Naive thymus-derived CD4-positive, alpha-beta T cell (primary cell): ENCODE measurements around the gene HYAL2. TPM values are rescaled to one million over a fixed set of nuclear protein-coding genes. Genes with fewer than 3 reads are reported as not detected.

Experiments used
- ATAC-seq: fragments of 150-1000 bp; cut with Tn5 transposase; 2 replicates; pipeline ENCODE4 v1.10.0; 2021; ENCODE audit warnings: mild to moderate bottlenecking, moderate library complexity
- CTCF ChIA-PET: fragments of 350-600 bp; sonication (Branson Sonifier 250); formaldehyde crosslinking; loops from one replicate; lab custom pipeline; 2021; ENCODE audit warnings: antibody characterized with exemption; lab: Charles Lee
- POLR2A ChIA-PET: fragments of 350-600 bp; sonication (Branson Sonifier 250); formaldehyde crosslinking; loops from one replicate; lab custom pipeline; 2021; ENCODE audit warnings: antibody characterized with exemption, inconsistent platforms; lab: Charles Lee
- DNase-seq, 9 donors: peaks; one replicate each; pipeline versions ENCODE4 v3.0.0 to v3.0.0-alpha.2; 2020 to 2022; ENCODE audit warnings: mixed read lengths in 1 of 9
- H3K27ac ChIP-seq: one replicate; pipeline ENCODE4 v1.7.0; 2013; ENCODE audit warnings: mild to moderate bottlenecking, low read depth, low read length, moderate library complexity
- H3K27me3 ChIP-seq, 2 donors: one replicate each; pipeline ENCODE4 v1.7.0; 2013; ENCODE audit warnings: low read length in 2 of 2, mild to moderate bottlenecking in 2 of 2, moderate library complexity in 2 of 2; ENCODE audit not compliant: control insufficient read depth in 2 of 2, insufficient read depth in 2 of 2
- H3K36me3 ChIP-seq, 3 experiments: 1 replicate in 2 of 3; 2 replicates in 1 of 3; pipeline ENCODE4 v1.7.0; 2013; ENCODE audit warnings: low read length in 3 of 3, mild to moderate bottlenecking in 3 of 3, moderate library complexity in 1 of 3; ENCODE audit not compliant: insufficient read depth in 3 of 3, control insufficient read depth in 2 of 3
- H3K4me1 ChIP-seq, 2 donors: one replicate each; pipeline ENCODE4 v1.7.0; 2013; ENCODE audit warnings: low read length in 2 of 2, mild to moderate bottlenecking in 2 of 2, moderate library complexity in 1 of 2; ENCODE audit not compliant: control insufficient read depth in 2 of 2, insufficient read depth in 2 of 2
- H3K4me3 ChIP-seq: 2 replicates; pipeline ENCODE4 v1.7.0; 2013; ENCODE audit warnings: mild to moderate bottlenecking, low read length
- H3K9me3 ChIP-seq, 3 experiments: 1 replicate in 2 of 3; 2 replicates in 1 of 3; pipeline ENCODE4 v1.7.0; 2013; ENCODE audit warnings: low read length in 3 of 3; ENCODE audit not compliant: control insufficient read depth in 2 of 3
- H3K27ac Mint-ChIP-seq, 9 donors: one replicate each; pipeline ENCODE4 v1.8.0; 2020 to 2022; ENCODE audit warnings: mixed read lengths in 9 of 9, mild to moderate bottlenecking in 8 of 9, moderate library complexity in 5 of 9, inconsistent platforms in 2 of 9
- H3K27me3 Mint-ChIP-seq, 5 donors: one replicate each; pipeline ENCODE4 v1.8.0; 2021 to 2022; ENCODE audit warnings: mixed read lengths in 5 of 5, mild to moderate bottlenecking in 1 of 5
- H3K36me3 Mint-ChIP-seq, 5 donors: one replicate each; pipeline ENCODE4 v1.8.0; 2020 to 2022; ENCODE audit warnings: mixed read lengths in 5 of 5, mild to moderate bottlenecking in 3 of 5, inconsistent platforms in 1 of 5
- H3K4me1 Mint-ChIP-seq, 7 donors: one replicate each; pipeline ENCODE4 v1.8.0; 2020 to 2022; ENCODE audit warnings: mixed read lengths in 7 of 7, mild to moderate bottlenecking in 3 of 7, inconsistent platforms in 1 of 7
- H3K4me3 Mint-ChIP-seq, 10 donors: one replicate each; pipeline ENCODE4 v1.8.0; 2020 to 2022; ENCODE audit warnings: mild to moderate bottlenecking in 10 of 10, mixed read lengths in 10 of 10, moderate library complexity in 6 of 10, inconsistent platforms in 2 of 10
- H3K9me3 Mint-ChIP-seq, 11 donors: one replicate each; pipeline ENCODE4 v1.8.0; 2020 to 2022; ENCODE audit warnings: mixed read lengths in 11 of 11, mild to moderate bottlenecking in 4 of 11, inconsistent platforms in 1 of 11, moderate library complexity in 1 of 11
- intact Hi-C, 2 donors: fragments of 100-400 bp; cut with micrococcal nuclease; formaldehyde crosslinking; loops; one replicate each; pipeline ENCODE4 v1.15.1; 2023
- polyA plus RNA-seq, 2 donors: library from polyadenylated mRNA; unstranded; fragments of 300-500 nt; fragmentation: Illumina TruSeq; gene quantifications; one replicate each; pipeline ENCODE4 v1.2.3, GENCODE V29; 2021
- total RNA-seq, 6 experiments: library from RNA in 5 of 6; stranded (reverse) in 5 of 6; gene quantifications; 1 replicate in 5 of 6; 2 replicates in 1 of 6; pipeline ENCODE4 v1.2.3 and lab custom pipeline; 2021 to 2026

HYAL2 gene
- total and polyA plus RNA-seq, 7 experiments from 2014 or later = 1.5 to 5.3 (median 3.2) TPM

DNA sequence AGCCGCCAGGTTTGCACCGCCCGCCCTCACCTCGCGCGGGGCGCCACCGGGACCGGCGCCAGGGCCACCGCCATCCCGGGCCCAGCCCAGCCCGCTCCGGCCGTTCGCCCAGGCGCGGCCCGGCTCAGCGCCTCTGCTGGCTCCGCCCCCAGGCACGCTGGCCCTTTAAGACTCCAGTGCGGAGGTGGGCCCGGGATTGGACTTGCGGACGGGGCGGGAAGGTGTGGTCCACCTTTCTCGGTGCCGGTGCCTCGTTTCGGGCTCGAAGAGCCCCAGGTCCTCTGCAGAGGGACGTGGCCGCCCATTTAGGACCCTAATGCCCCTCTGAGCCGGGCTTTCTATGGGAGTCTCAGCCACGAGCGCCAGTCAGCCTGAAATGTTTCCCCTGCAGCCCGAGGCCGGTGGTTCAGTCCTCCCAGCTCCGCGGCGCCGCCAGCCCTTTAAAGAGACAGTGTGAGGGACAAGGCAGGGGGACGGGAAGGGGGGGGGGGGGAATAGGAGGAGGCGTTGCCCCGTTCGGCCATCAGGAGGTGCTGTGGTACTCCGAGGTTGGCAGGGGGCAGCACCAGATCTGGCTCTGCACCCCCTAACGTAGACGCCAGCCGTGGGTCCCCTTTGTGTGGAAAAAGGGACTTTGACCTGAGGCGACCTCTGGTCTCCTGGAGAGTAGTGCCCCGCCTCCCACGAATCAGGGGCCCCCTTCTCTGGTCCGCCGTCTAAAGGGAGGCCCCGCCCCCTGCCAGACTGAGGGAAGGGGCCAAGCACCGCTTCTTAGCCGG is 1.0 kb downstream of the HYAL2 start:
- H3K27ac Mint-ChIP-seq = peak overlapping the region; percentile 40 to 96 (median 93)
- H3K4me1 Mint-ChIP-seq = peaks cover 21 to 45% (median 36%) of the 10 kb centered on the region in 7 donors
- DNase-seq (peak; percentile 67 to 90 (median 83)), ATAC-seq (peak; percentile 83)
- Histone ChIP-seq H3K4me3 (peak overlapping the region; percentile 97), H3K27ac (peak overlapping the region; percentile 95), H3K9me3 (no peaks in the 10 kb centered on the region), H3K4me1 (peaks cover 12 to 21% of the 10 kb centered on the region in 2 donors), H3K36me3 (peaks cover 0 to 14% (median 0%) of the 10 kb centered on the region in 3 experiments), H3K27me3 (no peaks in the 10 kb centered on the region)
- H3K36me3 Mint-ChIP-seq = peaks cover 0 to 7% (median 0%) of the 10 kb centered on the region in 5 donors
- H3K9me3 Mint-ChIP-seq = no peaks in the 10 kb centered on the region
- H3K27me3 Mint-ChIP-seq = no peaks in the 10 kb centered on the region
- POLR2A ChIA-PET = interaction anchor here (1.3 to 34.0 kb wide), 4 partner anchors 15 to 35 kb away, joined by 5 to 656 read pairs (median 20); partner anchors contain the start of genes CYB561D2, HYAL3, NAA80 and NPRL2
- H3K4me3 Mint-ChIP-seq = peak overlapping the region; percentile 74 to 90 (median 82)
- CTCF ChIA-PET = interaction anchor here (0.7 to 1.2 kb wide), 3 partner anchors 16 to 43 kb away, joined by 3 to 4 read pairs (median 3); partner anchors contain the start of genes HYAL3 and NAA80
- intact Hi-C loops = loop anchor here (1.0 to 2.0 kb wide), 10 partner anchors 15 to 648 kb away; partner anchors contain the start of genes HYAL3 (in 2 of the 2), NAA80 (in 2 of the 2), CYB561D2 (in 1 of the 2) and IFRD2 (in 1 of the 2)

DNA sequence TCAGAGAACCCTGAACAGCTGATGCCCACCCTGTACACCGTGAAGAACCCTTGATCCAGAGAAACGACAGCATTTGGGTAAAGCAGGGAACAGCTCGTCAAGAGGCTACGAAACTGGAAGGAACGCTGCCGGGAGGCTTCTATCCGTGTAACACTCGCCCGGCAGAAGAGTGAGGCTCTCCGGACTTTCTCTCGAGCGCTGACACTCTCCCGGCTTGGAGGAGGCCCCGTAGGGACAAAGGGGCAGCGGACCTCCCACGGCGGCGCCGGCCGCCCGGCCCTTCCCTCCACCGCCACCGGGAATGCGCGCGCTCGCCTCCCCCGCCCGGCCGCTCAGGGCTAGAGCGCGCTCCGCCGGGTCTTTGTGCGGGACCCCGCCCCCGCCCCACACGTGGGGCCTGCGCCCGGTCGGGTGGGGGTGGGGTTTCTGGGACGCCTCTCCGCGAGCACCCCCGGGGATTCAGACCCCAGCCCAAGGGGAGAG is 1.7 kb downstream of the HYAL2 start:
- Histone ChIP-seq H3K4me1 (peaks cover 14 to 27% of the 10 kb centered on the region in 2 donors), H3K27me3 (no peaks in the 10 kb centered on the region), H3K9me3 (no peaks in the 10 kb centered on the region), H3K36me3 (peaks cover 0 to 10% (median 0%) of the 10 kb centered on the region in 3 experiments), H3K4me3 (peak overlapping the region; percentile 97), H3K27ac (peak overlapping the region; percentile 95)
- Mint-ChIP-seq H3K36me3 (peaks cover 0 to 10% (median 0%) of the 10 kb centered on the region in 5 donors), H3K4me1 (peaks cover 26 to 45% (median 39%) of the 10 kb centered on the region in 7 donors), H3K27me3 (no peaks in the 10 kb centered on the region), H3K27ac (peak overlapping the region in 8 of 9 donors; percentile 62 to 93 (median 88)), H3K9me3 (no peaks in the 10 kb centered on the region), H3K4me3 (peak overlapping the region; percentile 84 to 96 (median 92))
- intact Hi-C loops = loop anchor here (1.0 to 2.0 kb wide), 10 partner anchors 16 to 648 kb away; partner anchors contain the start of genes HYAL3 (in 2 of the 2), NAA80 (in 2 of the 2), CYB561D2 (in 1 of the 2) and IFRD2 (in 1 of the 2)
- DNase-seq (peak in 3 of 9 donors; percentile 46 to 86 (median 49)), ATAC-seq (peak; percentile 58)
- ChIA-PET POLR2A (interaction anchor here (1.0 to 34.0 kb wide), 4 partner anchors 16 to 36 kb away, joined by 4 to 656 read pairs (median 20); partner anchors contain the start of genes CYB561D2, HYAL3, NAA80 and NPRL2), CTCF (interaction anchor here (0.7 to 1.2 kb wide), 5 partner anchors 15 to 44 kb away, joined by 3 to 5 read pairs (median 3); partner anchors contain the start of genes HYAL3 and NAA80)

DNA sequence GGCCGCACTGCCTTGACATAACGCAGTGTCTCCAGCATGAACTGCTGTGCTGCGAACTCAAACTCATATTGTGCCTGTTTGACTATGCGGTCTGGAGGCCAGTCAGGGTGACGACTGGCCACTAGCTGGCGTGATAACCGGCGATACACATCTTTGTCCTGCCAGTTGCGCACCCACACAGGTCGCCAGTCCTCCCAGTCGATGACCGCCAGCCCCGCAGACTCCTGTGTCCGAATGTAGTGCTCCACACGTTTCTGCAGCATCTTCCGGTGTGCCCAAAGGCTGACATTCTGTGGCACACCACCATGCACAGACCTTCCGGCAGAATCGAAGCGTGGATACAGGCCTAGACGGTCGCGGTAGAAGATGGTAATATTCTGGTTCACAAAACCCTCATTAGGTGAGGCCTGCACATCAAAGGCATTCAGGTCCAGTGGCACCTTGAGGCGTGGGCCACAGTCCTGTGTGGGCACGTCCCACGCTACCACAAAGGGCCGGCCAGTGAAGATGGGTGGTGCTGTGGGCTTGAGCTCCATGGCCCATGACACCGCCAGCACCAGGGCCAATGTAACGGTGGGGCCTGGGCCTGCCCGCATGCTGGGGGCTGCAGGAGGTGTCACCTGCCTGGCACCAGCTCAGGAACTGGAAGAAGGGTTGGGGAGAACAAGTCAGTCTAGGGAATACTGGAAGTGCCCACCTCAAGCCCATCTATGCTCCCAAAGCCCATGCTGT is 2.5 kb downstream of the HYAL2 start:
- ChIA-PET POLR2A (interaction anchor here (0.9 to 34.0 kb wide), 6 partner anchors 17 to 36 kb away, joined by 3 to 656 read pairs (median 8); partner anchors contain the start of genes CYB561D2, HYAL3, IFRD2 and NAA80), CTCF (interaction anchor here (1.0 to 1.1 kb wide), 3 partner anchors 16 to 32 kb away, joined by 3 to 5 read pairs (median 3); partner anchors contain the start of genes HYAL3 and NAA80)
- Histone ChIP-seq H3K27me3 (no peaks in the 10 kb centered on the region), H3K9me3 (no peaks in the 10 kb centered on the region), H3K36me3 (peaks cover 0 to 1% (median 0%) of the 10 kb centered on the region in 3 experiments), H3K4me1 (peaks cover 14 to 28% of the 10 kb centered on the region in 2 donors), H3K27ac (peak overlapping the region; percentile 95), H3K4me3 (peak overlapping the region; percentile 97)
- intact Hi-C loops = loop anchor here (2.0 kb wide), 2 partner anchors 17 to 93 kb away; no protein-coding TSS in a partner anchor
- Mint-ChIP-seq H3K27ac (peak overlapping the region in 5 of 9 donors; percentile 4 to 91 (median 41)), H3K4me3 (peak overlapping the region; percentile 84 to 96 (median 92)), H3K36me3 (peaks cover 0 to 10% (median 0%) of the 10 kb centered on the region in 5 donors), H3K4me1 (peaks cover 26 to 48% (median 39%) of the 10 kb centered on the region in 7 donors), H3K9me3 (no peaks in the 10 kb centered on the region), H3K27me3 (no peaks in the 10 kb centered on the region)
- DNase-seq (no peak), ATAC-seq (no peak)

DNA sequence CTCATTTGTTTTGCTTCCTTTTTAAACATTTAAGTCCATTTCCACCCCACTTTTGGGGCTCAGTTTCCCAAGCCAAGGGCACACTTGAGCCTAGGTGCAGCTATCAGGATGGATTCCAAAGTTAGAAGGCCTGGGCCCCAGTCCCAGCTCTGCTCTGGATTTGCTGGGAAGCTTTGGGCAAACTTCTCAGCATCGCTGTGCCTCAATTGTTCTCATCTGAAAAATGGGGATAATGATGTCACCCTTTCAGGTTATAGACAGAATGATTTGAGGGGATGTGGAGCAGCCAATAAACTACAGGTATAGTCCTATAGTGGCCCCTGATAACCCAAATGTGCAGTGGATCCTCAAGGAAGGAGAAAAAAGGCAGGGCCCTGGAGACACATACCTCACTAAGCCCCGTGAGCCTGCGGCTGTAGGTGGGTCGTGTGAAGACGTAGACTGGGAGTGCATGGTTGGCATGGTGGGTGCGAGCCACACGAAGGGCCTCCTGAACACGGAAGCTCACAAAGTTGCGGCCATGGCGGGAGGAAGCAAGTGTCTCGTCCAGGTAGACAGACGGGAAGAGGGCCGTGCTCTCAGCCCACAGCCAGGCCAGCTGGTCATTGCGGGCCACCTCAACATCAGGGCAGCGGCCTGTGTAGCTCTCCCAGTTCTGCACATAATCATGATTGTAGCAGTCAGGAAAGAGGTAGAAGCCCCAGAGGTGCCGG is 3.2 kb downstream of the HYAL2 start:
- Histone ChIP-seq H3K4me1 (peaks cover 14 to 28% of the 10 kb centered on the region in 2 donors), H3K27me3 (no peaks in the 10 kb centered on the region), H3K4me3 (no peak overlapping the region), H3K27ac (no peak overlapping the region), H3K9me3 (no peaks in the 10 kb centered on the region), H3K36me3 (no peaks in the 10 kb centered on the region)
- Mint-ChIP-seq H3K9me3 (no peaks in the 10 kb centered on the region), H3K36me3 (peaks cover 0 to 6% (median 0%) of the 10 kb centered on the region in 5 donors), H3K4me1 (peaks cover 20 to 42% (median 31%) of the 10 kb centered on the region in 7 donors), H3K27ac (peak overlapping the region in 2 of 9 donors; percentile 30 to 36), H3K4me3 (peak overlapping the region; percentile 35 to 95 (median 88)), H3K27me3 (no peaks in the 10 kb centered on the region)
- ATAC-seq (no peak), DNase-seq (no peak)
- intact Hi-C loops = no loop called here
- POLR2A ChIA-PET = interaction anchor here (0.9 to 34.0 kb wide), 4 partner anchors 19 to 37 kb away, joined by 3 to 656 read pairs (median 8); partner anchors contain the start of genes CYB561D2, HYAL3, IFRD2 and NAA80
- CTCF ChIA-PET = interaction anchor here (0.6 to 1.3 kb wide), 5 partner anchors 18 to 1028 kb away, joined by 3 to 5 read pairs (median 3); partner anchors contain the start of genes HYAL3 and NAA80

DNA sequence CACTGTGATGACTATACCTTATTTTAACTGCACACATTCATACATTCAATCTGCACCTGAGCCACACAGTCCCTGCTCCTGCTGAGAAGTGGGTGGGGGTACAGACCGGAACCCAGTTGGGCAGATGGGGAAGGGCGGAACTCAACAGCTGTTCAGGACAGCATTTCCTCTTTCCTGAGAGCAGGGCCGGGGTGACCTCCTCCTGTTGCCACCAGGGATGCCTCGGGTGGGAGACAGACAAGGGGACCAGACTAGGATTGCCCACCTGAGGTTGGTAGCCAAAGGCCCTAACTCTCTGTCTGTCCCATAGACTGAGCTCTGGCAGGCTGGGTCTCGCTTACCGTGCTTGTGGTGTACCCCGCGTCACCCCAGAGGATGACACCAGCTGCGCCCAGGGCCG is 3.9 kb downstream of the HYAL2 start:
- Mint-ChIP-seq H3K27me3 (no peaks in the 10 kb centered on the region), H3K27ac (no peak overlapping the region), H3K4me1 (peaks cover 19 to 42% (median 33%) of the 10 kb centered on the region in 7 donors), H3K9me3 (no peaks in the 10 kb centered on the region), H3K4me3 (peak overlapping the region in 3 of 10 donors; percentile 21 to 44 (median 25)), H3K36me3 (peaks cover 0 to 6% (median 0%) of the 10 kb centered on the region in 5 donors)
- H3K27me3 ChIP-seq = no peaks in the 10 kb centered on the region
- intact Hi-C loops = no loop called here
- ChIA-PET CTCF (interaction anchor here (0.8 to 1.3 kb wide), 3 partner anchors 18 to 260 kb away, joined by 3 to 4 read pairs (median 3); no protein-coding TSS in a partner anchor), POLR2A (interaction anchor here (0.8 to 34.0 kb wide), 4 partner anchors 18 to 38 kb away, joined by 3 to 656 read pairs (median 4); partner anchors contain the start of genes CYB561D2, HYAL3, NAA80 and NPRL2)
- H3K27ac ChIP-seq = no peak overlapping the region
- peaks cover 14 to 28% of the 10 kb centered on the region in 2 donors for H3K4me1 ChIP-seq
- H3K4me3 ChIP-seq = no peak overlapping the region
- DNase-seq = no peak
- H3K36me3 ChIP-seq = no peaks in the 10 kb centered on the region
- no peaks in the 10 kb centered on the region for H3K9me3 ChIP-seq
- no peak for ATAC-seq
